Colonic mucosa (tissue), 4 donors: Measurements from ENCODE around the gene ANO1. TPM values are rescaled to one million over a fixed set of nuclear protein-coding genes. Genes with fewer than 3 reads are reported as not detected.

Experiments used
- DNase-seq: peaks from one replicate; pipeline ENCODE4 v3.0.0-alpha.2; 2020
- H3K27ac ChIP-seq: fragments of 200-600 bp; one replicate; pipeline ENCODE4 v1.8.0; 2021
- H3K27me3 ChIP-seq: fragments of 200-600 bp; one replicate; pipeline ENCODE4 v1.8.0; 2021
- H3K36me3 ChIP-seq: fragments of 200-600 bp; one replicate; pipeline ENCODE4 v1.8.0; 2021
- H3K4me1 ChIP-seq: fragments of 200-600 bp; one replicate; pipeline ENCODE4 v1.8.0; 2021; ENCODE audit warnings: mild to moderate bottlenecking
- H3K4me3 ChIP-seq: fragments of 200-600 bp; one replicate; pipeline ENCODE4 v1.8.0; 2021
- H3K9ac ChIP-seq, 2 donors: one replicate each; pipeline ENCODE4 v1.7.0; 2013; ENCODE audit warnings: control low read depth in 2 of 2, low read depth in 2 of 2, low read length in 2 of 2
- H3K9me3 ChIP-seq: fragments of 200-600 bp; one replicate; pipeline ENCODE4 v1.8.0; 2021
- intact Hi-C: fragments of 100-400 bp; cut with DNase I; formaldehyde crosslinking; loops from one replicate; pipeline ENCODE4 v1.14.1; 2022
- total RNA-seq, 2 donors: library from RNA; stranded (reverse); fragmentation: NEBNext Ultra II Directional in 1 of 2; extraction: Animal tissue kit (Norgen Biotek cat#: 25700) in 1 of 2; gene quantifications; one replicate each; pipeline ENCODE4 v1.2.1, GENCODE V29; 2021
- TF ChIP-seq, protein P1 (sequence below): fragments of 200-600 bp; IDR thresholded peaks from one replicate; pipeline ENCODE4 v1.8.0; 2022; ENCODE audit warnings: antibody characterized with exemption, mild to moderate bottlenecking
- donor health status: healthy.
- donor health status: DM: no; HTN: no; CAD: no.
- donor health status: DM: no; HTN: no; CAD: no.

The ANO1 gene
- total RNA-seq, 2 donors from 2014 or later: 8.3 to 16.4 TPM

DNA sequence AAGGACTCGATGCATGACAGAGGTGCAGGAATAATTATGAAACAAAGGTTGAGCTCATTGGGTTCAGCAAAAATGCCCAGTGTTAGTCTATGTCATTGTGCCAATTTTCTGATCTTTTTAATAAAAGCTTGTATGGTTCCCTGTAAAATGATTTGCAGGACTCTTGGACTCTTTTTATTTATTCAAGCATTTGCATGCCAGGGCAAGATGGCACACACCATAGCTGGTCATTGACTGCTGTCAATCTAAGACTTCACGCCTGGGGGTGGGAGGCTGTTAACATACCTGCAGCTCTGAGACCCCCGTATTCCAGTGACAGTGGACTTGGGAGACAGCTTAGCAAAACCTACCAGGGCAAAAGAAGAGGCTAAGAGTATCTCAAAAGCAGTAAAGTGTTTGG, 32.0 kb upstream of the ANO1 start:
- no peaks in the 10 kb centered on the region for H3K9me3 ChIP-seq
- peak; percentile 6 for DNase-seq
- no peaks in the 10 kb centered on the region for H3K27me3 ChIP-seq
- no peak overlapping the region for H3K9ac ChIP-seq
- H3K36me3 ChIP-seq: no peaks in the 10 kb centered on the region
- H3K4me1 ChIP-seq: no peaks in the 10 kb centered on the region
- intact Hi-C loops: no loop called here
- no peak overlapping the region for H3K27ac ChIP-seq
- TF ChIP-seq, protein P1, sequence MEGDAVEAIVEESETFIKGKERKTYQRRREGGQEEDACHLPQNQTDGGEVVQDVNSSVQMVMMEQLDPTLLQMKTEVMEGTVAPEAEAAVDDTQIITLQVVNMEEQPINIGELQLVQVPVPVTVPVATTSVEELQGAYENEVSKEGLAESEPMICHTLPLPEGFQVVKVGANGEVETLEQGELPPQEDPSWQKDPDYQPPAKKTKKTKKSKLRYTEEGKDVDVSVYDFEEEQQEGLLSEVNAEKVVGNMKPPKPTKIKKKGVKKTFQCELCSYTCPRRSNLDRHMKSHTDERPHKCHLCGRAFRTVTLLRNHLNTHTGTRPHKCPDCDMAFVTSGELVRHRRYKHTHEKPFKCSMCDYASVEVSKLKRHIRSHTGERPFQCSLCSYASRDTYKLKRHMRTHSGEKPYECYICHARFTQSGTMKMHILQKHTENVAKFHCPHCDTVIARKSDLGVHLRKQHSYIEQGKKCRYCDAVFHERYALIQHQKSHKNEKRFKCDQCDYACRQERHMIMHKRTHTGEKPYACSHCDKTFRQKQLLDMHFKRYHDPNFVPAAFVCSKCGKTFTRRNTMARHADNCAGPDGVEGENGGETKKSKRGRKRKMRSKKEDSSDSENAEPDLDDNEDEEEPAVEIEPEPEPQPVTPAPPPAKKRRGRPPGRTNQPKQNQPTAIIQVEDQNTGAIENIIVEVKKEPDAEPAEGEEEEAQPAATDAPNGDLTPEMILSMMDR: no peak
- no peak overlapping the region for H3K4me3 ChIP-seq

DNA sequence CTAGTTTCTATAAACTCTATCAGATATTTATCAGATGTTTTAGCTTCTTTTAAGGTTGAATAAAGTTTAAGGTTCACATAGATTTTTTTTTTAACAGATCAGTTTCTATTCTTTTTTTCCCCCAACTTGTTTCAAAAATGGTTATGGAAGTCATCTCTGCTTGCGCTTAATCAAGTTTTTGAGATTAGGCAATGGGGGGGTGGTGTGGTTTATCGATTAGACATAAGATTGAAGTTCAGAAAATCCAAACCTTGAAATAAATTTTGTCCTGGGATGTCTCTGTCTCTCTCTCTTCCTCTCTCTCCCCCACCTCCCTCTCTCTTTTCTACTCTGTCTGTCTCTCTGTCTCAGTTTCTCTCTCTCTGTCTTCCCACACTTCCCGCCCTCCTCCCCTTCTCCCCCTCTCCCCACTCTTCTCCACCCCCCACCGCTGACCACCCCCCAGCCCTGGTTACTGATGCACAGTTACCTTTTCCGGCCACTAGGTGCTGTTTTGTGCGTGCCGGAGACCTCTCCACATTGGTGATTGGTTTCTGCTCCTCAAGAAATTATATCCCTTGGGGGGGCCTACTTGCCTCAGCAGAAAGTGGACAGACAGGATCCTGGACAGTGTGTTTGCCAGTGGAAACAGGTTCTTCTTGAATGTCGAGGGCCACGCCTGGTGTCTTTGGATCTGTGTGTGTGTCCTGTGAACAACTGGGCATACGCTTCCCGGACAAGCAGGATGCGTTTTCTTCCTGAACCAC, 29.7 kb upstream of the ANO1 start:
- no peak overlapping the region for H3K4me3 ChIP-seq
- H3K4me1 ChIP-seq: no peaks in the 10 kb centered on the region
- H3K9ac ChIP-seq: no peak overlapping the region
- no peaks in the 10 kb centered on the region for H3K36me3 ChIP-seq
- TF ChIP-seq, protein P1: no peak
- DNase-seq: peak; percentile 24
- no peaks in the 10 kb centered on the region for H3K9me3 ChIP-seq
- intact Hi-C loops: no loop called here
- H3K27ac ChIP-seq: no peak overlapping the region
- no peaks in the 10 kb centered on the region for H3K27me3 ChIP-seq

DNA sequence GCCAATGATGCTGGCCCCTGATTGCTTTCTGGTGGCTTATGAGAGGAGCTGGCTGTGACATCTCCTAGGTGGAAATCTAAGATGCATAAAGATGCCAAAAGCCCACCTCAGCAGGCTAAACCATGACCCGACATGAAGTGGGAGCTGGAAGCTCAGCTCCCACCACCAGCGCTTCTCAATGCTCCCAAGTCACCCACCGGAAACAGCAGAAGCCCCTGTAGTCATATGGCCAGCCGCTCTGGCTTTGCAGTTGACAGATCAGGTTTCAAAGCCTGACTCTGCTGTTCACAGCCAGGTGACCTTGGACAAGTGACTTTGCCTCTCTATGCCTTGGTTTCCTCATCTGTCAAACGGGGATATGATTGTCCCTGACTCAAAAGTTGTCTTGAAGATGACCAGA, 29.1 kb upstream of the ANO1 start:
- intact Hi-C loops: no loop called here
- Histone ChIP-seq H3K27ac (no peak overlapping the region), H3K9me3 (no peaks in the 10 kb centered on the region), H3K4me3 (no peak overlapping the region), H3K4me1 (no peaks in the 10 kb centered on the region), H3K27me3 (no peaks in the 10 kb centered on the region), H3K9ac (no peak overlapping the region), H3K36me3 (no peaks in the 10 kb centered on the region)
- TF ChIP-seq, protein P1: no peak
- peak; percentile 10 for DNase-seq

DNA sequence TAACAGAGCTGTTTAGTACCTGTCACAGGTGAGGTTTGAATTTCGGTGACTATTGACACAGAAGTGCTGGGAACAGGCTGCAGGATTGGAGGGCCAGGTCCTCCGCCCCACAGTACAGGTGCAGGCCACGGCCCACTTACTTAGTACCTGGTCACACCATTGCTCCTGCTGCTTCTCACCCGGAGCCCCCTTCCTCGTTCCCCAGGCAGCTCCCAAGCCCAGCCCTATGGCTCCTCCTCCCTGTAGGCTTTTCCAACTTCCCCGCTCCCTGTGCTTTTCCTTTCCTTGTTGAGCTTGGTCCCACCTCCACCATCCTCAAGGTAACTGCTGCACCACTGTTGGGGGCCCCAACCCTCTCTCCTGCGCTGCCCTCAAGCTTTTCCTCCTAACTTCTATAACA, 27.9 kb upstream of the ANO1 start:
- Histone ChIP-seq H3K27ac (no peak overlapping the region), H3K4me3 (no peak overlapping the region), H3K9ac (no peak overlapping the region), H3K27me3 (no peaks in the 10 kb centered on the region), H3K36me3 (no peaks in the 10 kb centered on the region), H3K4me1 (no peaks in the 10 kb centered on the region), H3K9me3 (no peaks in the 10 kb centered on the region)
- DNase-seq: peak; percentile 13
- TF ChIP-seq, protein P1: no peak
- intact Hi-C loops: no loop called here

DNA sequence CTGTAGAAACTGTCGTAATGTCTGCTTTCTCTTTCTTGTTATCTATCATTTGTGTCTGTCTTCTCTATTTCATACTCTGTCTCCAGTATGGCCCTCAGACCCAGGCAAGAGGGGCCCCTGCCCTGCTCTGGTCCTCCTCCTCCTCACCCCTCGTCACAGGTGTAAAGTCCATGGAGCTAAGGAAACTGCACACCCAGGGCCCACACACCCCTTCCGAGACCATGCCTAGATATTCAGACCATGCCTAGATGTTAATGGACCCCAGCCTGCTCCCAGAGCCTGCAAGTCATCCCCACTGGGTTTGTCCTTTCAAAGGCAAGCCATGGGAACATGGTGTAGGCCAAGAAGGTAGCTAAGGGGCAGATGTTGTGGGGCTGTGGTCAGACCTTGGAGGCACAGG, 24.1 kb upstream of the ANO1 start:
- intact Hi-C loops: no loop called here
- TF ChIP-seq, protein P1: no peak
- Histone ChIP-seq H3K9ac (no peak overlapping the region), H3K36me3 (no peaks in the 10 kb centered on the region), H3K9me3 (no peaks in the 10 kb centered on the region), H3K4me1 (no peaks in the 10 kb centered on the region), H3K27ac (no peak overlapping the region), H3K4me3 (no peak overlapping the region), H3K27me3 (no peaks in the 10 kb centered on the region)
- no peak for DNase-seq
